ENCODE results near the gene HBM.
A peak's percentile ranks its signal among the peaks of the same experiment; 100 is the strongest.

DNA sequence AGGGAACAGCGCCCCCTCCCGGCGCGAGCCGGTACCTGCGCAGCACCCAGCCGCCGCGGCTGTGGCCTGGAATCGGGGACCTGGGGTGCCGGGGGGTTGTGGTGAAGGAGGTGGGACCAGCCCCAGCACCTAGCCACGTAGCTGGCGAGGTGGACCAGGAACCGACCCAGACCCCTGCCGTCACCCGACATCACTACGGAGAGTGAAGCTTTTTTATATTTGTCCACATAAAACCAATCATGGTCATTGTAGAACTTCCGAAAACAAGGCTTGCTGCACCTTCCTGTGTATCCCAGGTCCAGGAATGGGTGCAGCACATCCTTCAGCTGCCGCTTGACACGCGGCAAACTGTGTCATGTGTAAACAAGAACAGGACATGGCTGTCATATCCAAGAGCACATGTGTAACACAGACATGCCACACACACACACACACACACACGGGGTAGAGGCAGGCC, 15.8 kb downstream of the HBM start:
- TF ChIP-seq, protein P1, sequence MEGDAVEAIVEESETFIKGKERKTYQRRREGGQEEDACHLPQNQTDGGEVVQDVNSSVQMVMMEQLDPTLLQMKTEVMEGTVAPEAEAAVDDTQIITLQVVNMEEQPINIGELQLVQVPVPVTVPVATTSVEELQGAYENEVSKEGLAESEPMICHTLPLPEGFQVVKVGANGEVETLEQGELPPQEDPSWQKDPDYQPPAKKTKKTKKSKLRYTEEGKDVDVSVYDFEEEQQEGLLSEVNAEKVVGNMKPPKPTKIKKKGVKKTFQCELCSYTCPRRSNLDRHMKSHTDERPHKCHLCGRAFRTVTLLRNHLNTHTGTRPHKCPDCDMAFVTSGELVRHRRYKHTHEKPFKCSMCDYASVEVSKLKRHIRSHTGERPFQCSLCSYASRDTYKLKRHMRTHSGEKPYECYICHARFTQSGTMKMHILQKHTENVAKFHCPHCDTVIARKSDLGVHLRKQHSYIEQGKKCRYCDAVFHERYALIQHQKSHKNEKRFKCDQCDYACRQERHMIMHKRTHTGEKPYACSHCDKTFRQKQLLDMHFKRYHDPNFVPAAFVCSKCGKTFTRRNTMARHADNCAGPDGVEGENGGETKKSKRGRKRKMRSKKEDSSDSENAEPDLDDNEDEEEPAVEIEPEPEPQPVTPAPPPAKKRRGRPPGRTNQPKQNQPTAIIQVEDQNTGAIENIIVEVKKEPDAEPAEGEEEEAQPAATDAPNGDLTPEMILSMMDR (IDR thresholded peaks at IDR 0.05; ENCODE audit: low read depth, low read length, poor library complexity, severe bottlenecking): peak; percentile 96
- TF ChIP-seq EZH2phosphoT487 (IDR thresholded peaks at IDR 0.05; ENCODE audit: borderline replicate concordance, low read length): no peak
